Karpas-422 (cell line): ENCODE measurements around the gene CTNNA2. TPM values are rescaled to one million over a fixed set of nuclear protein-coding genes. Genes with fewer than 3 reads are reported as not detected.

Experiments
- DNase-seq: peaks from one replicate; pipeline ENCODE4 v3.0.0-alpha.2; 2015
- H2AFZ ChIP-seq: fragments of 200-600 bp; sonication (generic); 2 replicates; pipeline ENCODE4 v1.6.1; 2014; ENCODE audit warnings: antibody characterized with exemption, low read length, mixed read lengths
- H3K27ac ChIP-seq: fragments of 200-600 bp; sonication (generic); 2 replicates; pipeline ENCODE4 v1.5.1; 2014; ENCODE audit warnings: mild to moderate bottlenecking, low read length, moderate library complexity
- H3K27me3 ChIP-seq: fragments of 200-600 bp; sonication (generic); 2 replicates; pipeline ENCODE4 v1.6.1; 2014; ENCODE audit warnings: low read length, mixed read lengths
- H3K36me3 ChIP-seq: fragments of 200-600 bp; sonication (generic); 2 replicates; pipeline ENCODE4 v1.6.1; 2014; ENCODE audit warnings: low read length, mixed read lengths; ENCODE audit not compliant: insufficient read depth
- H3K4me1 ChIP-seq: fragments of 200-600 bp; sonication (generic); 2 replicates; pipeline ENCODE4 v1.6.1; 2014; ENCODE audit warnings: mild to moderate bottlenecking, low read length, mixed read lengths
- H3K4me2 ChIP-seq: fragments of 200-600 bp; sonication (generic); 2 replicates; pipeline ENCODE4 v1.6.1; 2014; ENCODE audit warnings: low read length, low read depth, mild to moderate bottlenecking; ENCODE audit not compliant: poor library complexity, severe bottlenecking
- H3K4me3 ChIP-seq: fragments of 200-600 bp; sonication (generic); 2 replicates; pipeline ENCODE4 v1.5.1; 2014; ENCODE audit warnings: mild to moderate bottlenecking, antibody characterized with exemption, low read length, mixed read lengths
- H3K79me2 ChIP-seq: fragments of 200-600 bp; sonication (generic); 2 replicates; pipeline ENCODE4 v1.6.1; 2014; ENCODE audit warnings: mild to moderate bottlenecking, low read length, mixed read lengths
- H3K9ac ChIP-seq: fragments of 200-600 bp; sonication (generic); 2 replicates; pipeline ENCODE4 v1.6.0; 2014; ENCODE audit warnings: low read length
- H3K9me2 ChIP-seq: fragments of 200-600 bp; sonication (generic), shearing (Covaris generic); replicated peaks from 2 replicates; pipeline ENCODE4 v1.6.0; 2014; ENCODE audit warnings: mild to moderate bottlenecking, low read length, moderate library complexity; ENCODE audit not compliant: insufficient read depth
- H3K9me3 ChIP-seq: fragments of 300-700, 200-600 bp; sonication (generic); 2 replicates; pipeline ENCODE4 v1.6.1; 2014; ENCODE audit warnings: low read length, mixed read lengths
- H4K20me1 ChIP-seq: fragments of 200-600 bp; sonication (generic); 2 replicates; pipeline ENCODE4 v1.6.1; 2014; ENCODE audit warnings: mild to moderate bottlenecking, antibody characterized with exemption, low read length, low read depth; ENCODE audit not compliant: insufficient read depth
- total RNA-seq: library from RNA; depleted of rRNA; stranded (reverse); fragments of >200 nt; shearing (Covaris generic); gene quantifications from 2 replicates; pipeline ENCODE4 v1.2.3, GENCODE V29; 2014; ENCODE audit warnings: low replicate concordance

CTNNA2 gene
- total RNA-seq, 1 experiment from 2014 or later = not detected

- Histone ChIP-seq H3K27ac (no peak overlapping the region), H3K9me2 (no peaks in the 10 kb centered on the region), H3K79me2 (no peaks in the 10 kb centered on the region), H4K20me1 (no peaks in the 10 kb centered on the region), H3K36me3 (no peaks in the 10 kb centered on the region), H2AFZ (no peak overlapping the region), H3K9ac (no peak overlapping the region), H3K4me3 (no peak overlapping the region), H3K4me1 (no peaks in the 10 kb centered on the region), H3K9me3 (no peaks in the 10 kb centered on the region), H3K27me3 (no peaks in the 10 kb centered on the region), H3K4me2 (no peak overlapping the region)
- no peak for DNase-seq
Measured at GRCh38 chr2:80070587-80070986, 557.7 kb downstream of the CTNNA2 start.

- Histone ChIP-seq H3K9me3 (no peaks in the 10 kb centered on the region), H3K27me3 (no peaks in the 10 kb centered on the region), H3K27ac (no peak overlapping the region), H3K4me2 (no peak overlapping the region), H3K4me1 (no peaks in the 10 kb centered on the region), H3K9ac (no peak overlapping the region), H4K20me1 (no peaks in the 10 kb centered on the region), H3K9me2 (no peaks in the 10 kb centered on the region), H3K36me3 (no peaks in the 10 kb centered on the region), H3K79me2 (no peaks in the 10 kb centered on the region), H3K4me3 (no peak overlapping the region), H2AFZ (no peak overlapping the region)
- no peak for DNase-seq
Measured at GRCh38 chr2:80071941-80072340, 559.1 kb downstream of the CTNNA2 start.

GRCh38 chr2:80073134-80073561 lies 560.3 kb downstream of the CTNNA2 start:
- Histone ChIP-seq H3K27me3 (no peaks in the 10 kb centered on the region), H3K79me2 (no peaks in the 10 kb centered on the region), H3K9me2 (no peaks in the 10 kb centered on the region)

GRCh38 chr2:80074321-80075070 lies 561.6 kb downstream of the CTNNA2 start:
- Histone ChIP-seq H3K79me2 (no peaks in the 10 kb centered on the region), H3K4me2 (no peak overlapping the region), H3K9ac (no peak overlapping the region), H3K4me1 (no peaks in the 10 kb centered on the region), H3K9me3 (no peaks in the 10 kb centered on the region), H3K4me3 (no peak overlapping the region), H4K20me1 (no peaks in the 10 kb centered on the region), H2AFZ (no peak overlapping the region), H3K9me2 (no peaks in the 10 kb centered on the region), H3K27ac (no peak overlapping the region), H3K36me3 (no peaks in the 10 kb centered on the region), H3K27me3 (no peaks in the 10 kb centered on the region)
- no peak for DNase-seq

More at GRCh38 chr2:80073134-80073561, 560.3 kb downstream of the CTNNA2 start:
- no peaks in the 10 kb centered on the region for H3K9me3 ChIP-seq
- H3K4me1 ChIP-seq = no peaks in the 10 kb centered on the region
- H3K27ac ChIP-seq = no peak overlapping the region
- no peak overlapping the region for H2AFZ ChIP-seq
- H3K36me3 ChIP-seq = no peaks in the 10 kb centered on the region
- no peak overlapping the region for H3K4me3 ChIP-seq
- peak; percentile 89 for DNase-seq
- no peak overlapping the region for H3K9ac ChIP-seq
- H4K20me1 ChIP-seq = no peaks in the 10 kb centered on the region
- no peak overlapping the region for H3K4me2 ChIP-seq

- no peaks in the 10 kb centered on the region for H3K36me3 ChIP-seq
- no peak for DNase-seq
- H3K4me2 ChIP-seq = no peak overlapping the region
- no peaks in the 10 kb centered on the region for H3K9me3 ChIP-seq
- H3K79me2 ChIP-seq = no peaks in the 10 kb centered on the region
- no peaks in the 10 kb centered on the region for H3K9me2 ChIP-seq
- H3K4me1 ChIP-seq = no peaks in the 10 kb centered on the region
- no peak overlapping the region for H3K4me3 ChIP-seq
- H3K27me3 ChIP-seq = no peaks in the 10 kb centered on the region
- no peak overlapping the region for H2AFZ ChIP-seq
- no peak overlapping the region for H3K9ac ChIP-seq
- no peak overlapping the region for H3K27ac ChIP-seq
- H4K20me1 ChIP-seq = no peaks in the 10 kb centered on the region
Measured at GRCh38 chr2:80075719-80076118, 562.9 kb downstream of the CTNNA2 start.

- H3K79me2 ChIP-seq = no peaks in the 10 kb centered on the region
- H3K4me1 ChIP-seq = 0 out of 2 replicates have a peak, but pooled peaks cover 2% of the 10 kb centered on the region
- H3K9ac ChIP-seq = no peak overlapping the region
- H3K4me3 ChIP-seq = no peak overlapping the region
- H3K36me3 ChIP-seq = no peaks in the 10 kb centered on the region
- H3K4me2 ChIP-seq = no peak overlapping the region
- H3K27me3 ChIP-seq = no peaks in the 10 kb centered on the region
- no peaks in the 10 kb centered on the region for H3K9me3 ChIP-seq
- H3K27ac ChIP-seq = no peak overlapping the region
- DNase-seq = no peak
- H2AFZ ChIP-seq = no peak overlapping the region
- no peaks in the 10 kb centered on the region for H3K9me2 ChIP-seq
- H4K20me1 ChIP-seq = no peaks in the 10 kb centered on the region
Measured at GRCh38 chr2:80078290-80079036, 565.6 kb downstream of the CTNNA2 start.

GRCh38 chr2:80080957-80081356 lies 568.1 kb downstream of the CTNNA2 start:
- Histone ChIP-seq H4K20me1 (no peaks in the 10 kb centered on the region), H3K4me2 (no peak overlapping the region), H3K4me3 (no peak overlapping the region), H2AFZ (no peak overlapping the region), H3K79me2 (no peaks in the 10 kb centered on the region), H3K9ac (no peak overlapping the region), H3K9me3 (no peaks in the 10 kb centered on the region), H3K4me1 (0 out of 2 replicates have a peak, but pooled peaks cover 2% of the 10 kb centered on the region), H3K27me3 (no peaks in the 10 kb centered on the region), H3K36me3 (no peaks in the 10 kb centered on the region), H3K27ac (no peak overlapping the region), H3K9me2 (no peaks in the 10 kb centered on the region)
- no peak for DNase-seq

GRCh38 chr2:80086831-80087230 lies 574.0 kb downstream of the CTNNA2 start:
- Histone ChIP-seq H3K79me2 (no peaks in the 10 kb centered on the region), H2AFZ (no peak overlapping the region), H3K36me3 (no peaks in the 10 kb centered on the region), H3K4me3 (no peak overlapping the region), H3K9me3 (no peaks in the 10 kb centered on the region), H3K9ac (no peak overlapping the region), H4K20me1 (no peaks in the 10 kb centered on the region), H3K4me2 (no peak overlapping the region), H3K9me2 (no peaks in the 10 kb centered on the region), H3K4me1 (no peaks in the 10 kb centered on the region), H3K27me3 (no peaks in the 10 kb centered on the region), H3K27ac (no peak overlapping the region)
- DNase-seq = no peak
